Ascending aorta (tissue), 2 donors: Measurements from ENCODE around the gene LGALS4. TPM values are rescaled to one million over a fixed set of nuclear protein-coding genes. Genes with fewer than 3 reads are reported as not detected.

ENCODE experiments used
- DNase-seq, 2 donors: peaks; one replicate each; pipeline ENCODE4 v3.0.0-alpha.2; 2019; ENCODE audit warnings: low spot score in 2 of 2
- H3K27ac ChIP-seq, 2 donors: fragments of 200-600 bp; sonication (generic); one replicate each; pipeline ENCODE4 v1.5.1; 2016 to 2017; ENCODE audit warnings: mild to moderate bottlenecking in 1 of 2
- H3K27me3 ChIP-seq: fragments of 200-600 bp; sonication (generic); one replicate; pipeline ENCODE4 v1.5.1; 2017
- H3K36me3 ChIP-seq, 2 donors: fragments of 200-600 bp; sonication (generic); one replicate each; pipeline ENCODE4 v1.5.1; 2016
- H3K4me1 ChIP-seq, 2 donors: fragments of 200-600 bp; sonication (generic); one replicate each; pipeline ENCODE4 v1.5.1; 2016 to 2017; ENCODE audit warnings: mild to moderate bottlenecking in 1 of 2
- H3K4me3 ChIP-seq, 2 donors: fragments of 200-600 bp; sonication (generic); one replicate each; pipeline ENCODE4 v1.5.1; 2016 to 2017; ENCODE audit warnings: mild to moderate bottlenecking in 1 of 2
- H3K9me3 ChIP-seq, 2 donors: fragments of 200-600 bp; sonication (generic); one replicate each; pipeline ENCODE4 v1.5.1; 2016
- CTCF ChIP-seq, 3 experiments: fragments of 200-600 bp in 2 of 3; fragments of 450-650 bp in 1 of 3; sonication (generic) in 2 of 3; IDR thresholded peaks; one replicate each; pipeline ENCODE4 v1.5.1; 2016 to 2019; ENCODE audit warnings: antibody characterized with exemption in 3 of 3, mild to moderate bottlenecking in 1 of 3, moderate library complexity in 1 of 3
- intact Hi-C: fragments of 100-400 bp; cut with DNase I; formaldehyde crosslinking; loops from one replicate; pipeline ENCODE4 v1.15.1; 2023
- total RNA-seq: library from RNA; depleted of rRNA; stranded (reverse); fragments of >200 nt; gene quantifications from one replicate; pipeline ENCODE4 v1.1.0, GENCODE V29; 2016

LGALS4 gene
- total RNA-seq, 1 donor from 2014 or later = not detected

DNA sequence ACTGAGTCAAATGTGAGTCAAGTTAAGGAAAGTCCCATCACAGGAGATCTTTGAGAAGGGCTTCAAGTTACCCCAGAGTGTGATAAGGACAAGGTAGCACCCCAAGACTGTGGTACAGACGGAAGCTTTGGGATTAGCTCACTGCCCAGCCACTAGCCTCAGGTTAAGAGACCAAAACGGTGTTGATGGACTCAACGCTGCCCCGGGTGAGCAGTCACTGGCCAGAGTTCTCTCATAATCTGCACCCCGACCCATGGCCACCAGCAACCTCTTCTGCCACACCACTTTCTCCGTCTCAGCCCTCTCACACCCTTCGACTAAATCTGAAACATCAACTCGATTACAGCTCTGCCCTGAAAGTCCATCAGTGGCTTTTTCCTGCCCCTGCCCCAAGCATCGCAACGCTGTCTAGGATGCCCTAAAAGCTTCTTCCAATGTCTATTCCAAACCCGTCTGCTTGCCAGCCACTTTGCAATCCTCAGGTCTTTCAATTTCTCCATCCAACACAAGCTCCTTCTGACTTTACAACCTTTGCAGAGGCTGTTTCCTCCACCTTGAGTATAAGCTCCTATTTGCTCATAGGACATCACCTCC, 31.4 kb upstream of the LGALS4 start:
- H3K4me1 ChIP-seq = peaks cover 9 to 37% of the 10 kb centered on the region in 2 donors
- no peak overlapping the region for H3K4me3 ChIP-seq
- intact Hi-C loops = no loop called here
- H3K9me3 ChIP-seq = no peaks in the 10 kb centered on the region
- no peaks in the 10 kb centered on the region for H3K27me3 ChIP-seq
- no peak for TF ChIP-seq CTCF (IDR thresholded peaks at IDR 0.05)
- DNase-seq = no peak
- no peak overlapping the region for H3K27ac ChIP-seq
- peaks cover 82 to 84% of the 10 kb centered on the region in 2 donors for H3K36me3 ChIP-seq

DNA sequence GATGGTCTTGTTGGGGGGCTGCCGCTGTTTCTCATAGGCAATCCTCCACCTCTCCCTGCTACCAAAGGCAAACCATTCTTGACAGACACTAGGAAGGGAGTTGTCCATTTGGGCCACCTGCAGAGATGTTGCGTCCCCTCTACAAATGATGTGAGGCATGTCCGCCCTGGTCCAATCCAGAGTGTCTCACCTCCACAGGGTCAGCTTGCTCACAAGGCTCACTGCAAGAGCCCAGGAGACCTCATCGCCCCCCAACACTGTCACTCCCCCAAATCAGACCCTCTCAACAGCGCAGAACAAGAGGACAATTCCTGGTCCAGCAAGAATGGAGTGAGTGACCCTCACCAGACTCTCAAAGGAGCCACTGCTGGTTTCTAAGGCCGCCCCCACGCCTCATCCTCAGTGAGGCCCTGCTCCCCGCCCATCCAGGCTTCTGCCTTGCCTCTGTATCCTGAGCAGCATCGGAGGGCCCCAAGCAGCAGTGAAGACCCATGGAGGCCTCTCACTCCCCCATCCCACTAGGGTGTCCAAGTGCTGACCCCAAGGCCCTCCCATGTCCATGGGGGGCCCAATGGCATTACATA, 30.5 kb upstream of the LGALS4 start:
- no peak for TF ChIP-seq CTCF (IDR thresholded peaks at IDR 0.05)
- H3K4me3 ChIP-seq = no peak overlapping the region
- H3K4me1 ChIP-seq = peaks cover 4 to 29% of the 10 kb centered on the region in 2 donors
- H3K9me3 ChIP-seq = no peaks in the 10 kb centered on the region
- H3K27ac ChIP-seq = peak overlapping the region in 1 of 2 donors; percentile 2
- H3K27me3 ChIP-seq = no peaks in the 10 kb centered on the region
- peaks cover 91 to 93% of the 10 kb centered on the region in 2 donors for H3K36me3 ChIP-seq
- intact Hi-C loops = no loop called here
- DNase-seq = no peak

DNA sequence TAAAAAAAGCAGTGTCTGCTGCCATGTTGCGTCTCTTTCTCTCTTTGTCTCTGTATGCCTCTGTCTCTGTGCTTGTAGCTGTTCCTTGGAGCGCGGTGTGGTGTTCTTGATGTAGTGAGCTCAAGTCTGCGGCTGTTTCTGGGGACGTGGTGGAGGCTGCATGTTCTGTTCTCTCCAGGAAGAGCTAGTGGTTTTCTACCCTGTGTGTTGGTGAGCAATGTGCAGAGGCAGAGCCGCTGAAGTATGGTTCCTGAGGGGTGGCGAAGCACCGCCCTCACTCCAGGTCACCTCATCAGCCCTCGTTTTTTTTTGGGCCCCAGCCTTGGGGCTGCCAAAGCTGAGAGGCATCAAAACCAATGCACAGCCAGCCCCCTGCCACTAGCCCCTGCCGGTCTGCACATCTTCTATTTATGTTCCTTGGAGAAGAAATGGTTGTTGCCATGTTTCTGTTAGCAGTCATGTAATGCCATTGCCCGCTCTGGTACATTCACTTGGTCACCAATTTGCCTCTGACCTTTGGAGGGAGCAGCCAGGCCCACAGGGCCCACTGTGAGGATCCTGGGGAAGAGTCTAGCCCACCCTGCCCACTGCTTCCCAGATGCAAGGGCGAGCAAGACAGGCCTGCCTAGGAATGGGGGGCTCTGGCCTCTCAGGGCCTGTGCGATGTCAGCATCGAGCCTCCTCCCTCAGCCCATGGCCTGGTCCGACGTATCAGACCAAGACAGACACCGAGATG, 29.9 kb upstream of the LGALS4 start:
- H3K4me3 ChIP-seq = no peak overlapping the region
- H3K9me3 ChIP-seq = no peaks in the 10 kb centered on the region
- DNase-seq = no peak
- intact Hi-C loops = no loop called here
- H3K27me3 ChIP-seq = no peaks in the 10 kb centered on the region
- peaks cover 98 to 99% of the 10 kb centered on the region in 2 donors for H3K36me3 ChIP-seq
- H3K27ac ChIP-seq = no peak overlapping the region
- TF ChIP-seq CTCF (IDR thresholded peaks at IDR 0.05) = no peak
- H3K4me1 ChIP-seq = peaks cover under 1 to 22% of the 10 kb centered on the region in 2 donors

GRCh38 chr19:38841787-38842438, 29.2 kb upstream of the LGALS4 start:
- intact Hi-C loops = no loop called here
- no peak overlapping the region for H3K27ac ChIP-seq
- DNase-seq = no peak
- TF ChIP-seq CTCF (IDR thresholded peaks at IDR 0.05) = no peak
- no peaks in the 10 kb centered on the region for H3K27me3 ChIP-seq
- no peaks in the 10 kb centered on the region for H3K9me3 ChIP-seq
- peaks cover 99% of the 10 kb centered on the region in 2 donors for H3K36me3 ChIP-seq
- H3K4me1 ChIP-seq = peaks cover 0 to 18% of the 10 kb centered on the region in 2 donors
- no peak overlapping the region for H3K4me3 ChIP-seq

DNA sequence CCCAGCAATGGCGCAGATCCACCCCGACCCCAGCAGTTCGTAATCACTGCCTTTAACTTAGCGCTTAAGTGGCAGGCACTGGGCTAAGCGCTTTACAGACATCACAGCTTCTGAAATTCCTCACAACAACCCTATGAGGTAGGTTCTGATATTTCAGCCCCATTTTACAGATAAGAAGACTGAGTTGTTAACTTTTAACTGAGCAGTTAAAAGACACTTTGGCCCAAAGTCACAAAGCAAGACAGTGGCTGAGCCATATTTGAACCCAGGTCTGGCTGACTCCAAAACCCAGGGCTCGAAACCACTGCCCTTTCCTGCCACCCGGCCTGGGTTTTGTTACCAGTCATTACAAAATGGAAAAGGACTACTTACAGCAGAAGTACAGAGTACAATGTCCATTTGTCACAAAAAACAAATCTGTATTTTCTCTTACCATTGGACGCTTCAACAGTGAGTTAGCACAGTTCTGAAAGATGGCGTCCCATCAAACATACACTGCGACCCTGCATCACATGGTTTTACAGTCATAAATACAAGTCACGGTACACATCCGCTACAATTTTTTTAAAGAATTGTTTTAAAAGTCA, 28.5 kb upstream of the LGALS4 start:
- H3K4me3 ChIP-seq = no peak overlapping the region
- H3K27ac ChIP-seq = no peak overlapping the region
- intact Hi-C loops = no loop called here

More for the DNA sequence above, 28.5 kb upstream of the LGALS4 start:
- TF ChIP-seq CTCF (IDR thresholded peaks at IDR 0.05) = no peak
- H3K4me1 ChIP-seq = peaks cover 0 to 13% of the 10 kb centered on the region in 2 donors
- no peaks in the 10 kb centered on the region for H3K27me3 ChIP-seq
- no peaks in the 10 kb centered on the region for H3K9me3 ChIP-seq
- no peak for DNase-seq
- H3K36me3 ChIP-seq = peaks cover 96 to 99% of the 10 kb centered on the region in 2 donors
